HL-60 (cell line): ENCODE data around the gene LRRC17.

Source experiments
- GABPA ChIP-seq: IDR thresholded peaks from 2 replicates; pipeline ENCODE4 v1.6.1; 2012; ENCODE audit warnings: low read depth
- POLR2AphosphoS5 ChIP-seq: IDR thresholded peaks from 2 replicates; pipeline ENCODE4 v1.6.1; 2012; ENCODE audit warnings: low read depth
- SPI1 ChIP-seq: IDR thresholded peaks from 2 replicates; pipeline ENCODE4 v1.6.1; 2012; ENCODE audit warnings: low read depth, mild to moderate bottlenecking, borderline replicate concordance
- TF ChIP-seq, protein P1 (sequence below): IDR thresholded peaks from one replicate; pipeline ENCODE4 v1.5.1; 2011; ENCODE audit warnings: low read length, control low read depth, inconsistent platforms; ENCODE audit not compliant: insufficient read depth
- TF ChIP-seq, protein P2 (sequence below): IDR thresholded peaks from 2 replicates; pipeline ENCODE4 v1.6.1; 2012; ENCODE audit warnings: low read depth; ENCODE audit not compliant: insufficient replicate concordance

DNA sequence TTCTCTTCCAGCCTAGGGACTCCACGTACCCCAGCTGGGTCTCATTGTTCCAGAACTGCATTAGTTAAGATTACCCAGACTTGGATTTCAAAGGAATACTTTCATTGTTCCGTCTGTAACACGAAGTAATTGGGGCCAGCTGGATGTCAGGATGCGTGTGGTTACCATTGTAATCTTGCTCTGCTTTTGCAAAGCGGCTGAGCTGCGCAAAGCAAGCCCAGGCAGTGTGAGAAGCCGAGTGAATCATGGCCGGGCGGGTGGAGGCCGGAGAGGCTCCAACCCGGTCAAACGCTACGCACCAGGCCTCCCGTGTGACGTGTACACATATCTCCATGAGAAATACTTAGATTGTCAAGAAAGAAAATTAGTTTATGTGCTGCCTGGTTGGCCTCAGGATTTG, 21.0 kb downstream of the LRRC17 start:
- TF ChIP-seq, protein P1, sequence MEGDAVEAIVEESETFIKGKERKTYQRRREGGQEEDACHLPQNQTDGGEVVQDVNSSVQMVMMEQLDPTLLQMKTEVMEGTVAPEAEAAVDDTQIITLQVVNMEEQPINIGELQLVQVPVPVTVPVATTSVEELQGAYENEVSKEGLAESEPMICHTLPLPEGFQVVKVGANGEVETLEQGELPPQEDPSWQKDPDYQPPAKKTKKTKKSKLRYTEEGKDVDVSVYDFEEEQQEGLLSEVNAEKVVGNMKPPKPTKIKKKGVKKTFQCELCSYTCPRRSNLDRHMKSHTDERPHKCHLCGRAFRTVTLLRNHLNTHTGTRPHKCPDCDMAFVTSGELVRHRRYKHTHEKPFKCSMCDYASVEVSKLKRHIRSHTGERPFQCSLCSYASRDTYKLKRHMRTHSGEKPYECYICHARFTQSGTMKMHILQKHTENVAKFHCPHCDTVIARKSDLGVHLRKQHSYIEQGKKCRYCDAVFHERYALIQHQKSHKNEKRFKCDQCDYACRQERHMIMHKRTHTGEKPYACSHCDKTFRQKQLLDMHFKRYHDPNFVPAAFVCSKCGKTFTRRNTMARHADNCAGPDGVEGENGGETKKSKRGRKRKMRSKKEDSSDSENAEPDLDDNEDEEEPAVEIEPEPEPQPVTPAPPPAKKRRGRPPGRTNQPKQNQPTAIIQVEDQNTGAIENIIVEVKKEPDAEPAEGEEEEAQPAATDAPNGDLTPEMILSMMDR, result no peak
- TF ChIP-seq POLR2AphosphoS5 (no peak), SPI1 (no peak), GABPA (no peak)
- TF ChIP-seq, protein P2, sequence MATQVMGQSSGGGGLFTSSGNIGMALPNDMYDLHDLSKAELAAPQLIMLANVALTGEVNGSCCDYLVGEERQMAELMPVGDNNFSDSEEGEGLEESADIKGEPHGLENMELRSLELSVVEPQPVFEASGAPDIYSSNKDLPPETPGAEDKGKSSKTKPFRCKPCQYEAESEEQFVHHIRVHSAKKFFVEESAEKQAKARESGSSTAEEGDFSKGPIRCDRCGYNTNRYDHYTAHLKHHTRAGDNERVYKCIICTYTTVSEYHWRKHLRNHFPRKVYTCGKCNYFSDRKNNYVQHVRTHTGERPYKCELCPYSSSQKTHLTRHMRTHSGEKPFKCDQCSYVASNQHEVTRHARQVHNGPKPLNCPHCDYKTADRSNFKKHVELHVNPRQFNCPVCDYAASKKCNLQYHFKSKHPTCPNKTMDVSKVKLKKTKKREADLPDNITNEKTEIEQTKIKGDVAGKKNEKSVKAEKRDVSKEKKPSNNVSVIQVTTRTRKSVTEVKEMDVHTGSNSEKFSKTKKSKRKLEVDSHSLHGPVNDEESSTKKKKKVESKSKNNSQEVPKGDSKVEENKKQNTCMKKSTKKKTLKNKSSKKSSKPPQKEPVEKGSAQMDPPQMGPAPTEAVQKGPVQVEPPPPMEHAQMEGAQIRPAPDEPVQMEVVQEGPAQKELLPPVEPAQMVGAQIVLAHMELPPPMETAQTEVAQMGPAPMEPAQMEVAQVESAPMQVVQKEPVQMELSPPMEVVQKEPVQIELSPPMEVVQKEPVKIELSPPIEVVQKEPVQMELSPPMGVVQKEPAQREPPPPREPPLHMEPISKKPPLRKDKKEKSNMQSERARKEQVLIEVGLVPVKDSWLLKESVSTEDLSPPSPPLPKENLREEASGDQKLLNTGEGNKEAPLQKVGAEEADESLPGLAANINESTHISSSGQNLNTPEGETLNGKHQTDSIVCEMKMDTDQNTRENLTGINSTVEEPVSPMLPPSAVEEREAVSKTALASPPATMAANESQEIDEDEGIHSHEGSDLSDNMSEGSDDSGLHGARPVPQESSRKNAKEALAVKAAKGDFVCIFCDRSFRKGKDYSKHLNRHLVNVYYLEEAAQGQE, result no peak
